Heart left ventricle (tissue), 16 donors: Measurements from ENCODE around the gene NEK9. TPM values are rescaled to one million over a fixed set of nuclear protein-coding genes. Genes with fewer than 3 reads are reported as not detected.

Source experiments
- ATAC-seq, 4 donors: fragments of 200-7000 bp; cut with Tn5 transposase; one replicate each; pipeline ENCODE4 v1.9.1; 2020 to 2022; ENCODE audit warnings: moderate library complexity in 4 of 4, mild to moderate bottlenecking in 3 of 4, moderate number of reproducible peaks in 1 of 4
- DNase-seq, 5 donors: peaks; one replicate each; pipeline ENCODE4 v3.0.0-alpha.2; 2020
- H3K27ac ChIP-seq, 12 donors: fragments of 200-600 bp; sonication (generic) in 4 of 12; one replicate each; pipeline versions ENCODE4 v1.5.0 to v1.8.0; 2016 to 2022; ENCODE audit warnings: mild to moderate bottlenecking in 2 of 12
- H3K27me3 ChIP-seq, 9 donors: fragments of 200-600 bp; sonication (generic) in 2 of 9; one replicate each; pipeline versions ENCODE4 v1.5.1 to v1.8.0; 2016 to 2022; ENCODE audit warnings: mild to moderate bottlenecking in 3 of 9
- H3K36me3 ChIP-seq, 9 donors: fragments of 200-600 bp; sonication (generic) in 2 of 9; one replicate each; pipeline versions ENCODE4 v1.5.0 to v1.8.0; 2018 to 2022; ENCODE audit warnings: mild to moderate bottlenecking in 2 of 9
- H3K4me1 ChIP-seq, 12 donors: fragments of 200-600 bp; sonication (generic) in 4 of 12; one replicate each; pipeline versions ENCODE4 v1.5.0 to v1.8.0; 2016 to 2022; ENCODE audit warnings: mild to moderate bottlenecking in 3 of 12
- H3K4me3 ChIP-seq, 12 donors: fragments of 200-600 bp; sonication (generic) in 4 of 12; one replicate each; pipeline versions ENCODE4 v1.5.0 to v1.8.0; 2017 to 2022; ENCODE audit warnings: mild to moderate bottlenecking in 9 of 12, moderate library complexity in 4 of 12
- H3K9me3 ChIP-seq, 12 donors: fragments of 200-600 bp; sonication (generic) in 4 of 12; one replicate each; pipeline versions ENCODE4 v1.5.0 to v1.8.0; 2016 to 2022; ENCODE audit warnings: mild to moderate bottlenecking in 1 of 12
- CTCF ChIP-seq, 12 donors: fragments of 200-600 bp; sonication (generic) in 4 of 12; IDR thresholded peaks; one replicate each; pipeline versions ENCODE4 v1.5.0 to v1.8.0; 2018 to 2022; ENCODE audit warnings: antibody characterized with exemption in 12 of 12, mild to moderate bottlenecking in 5 of 12
- POLR2A ChIP-seq, 2 donors: fragments of 450-650 bp; IDR thresholded peaks; one replicate each; pipeline ENCODE4 v1.6.1; 2017; ENCODE audit warnings: antibody characterized with exemption in 2 of 2, mild to moderate bottlenecking in 2 of 2, moderate library complexity in 2 of 2
- whole genome bisulfite sequencing, 4 donors: extraction: QIAGEN DNeasy Blood & Tissue Kit in 2 of 4; methylation state at CpG; one replicate each; pipeline versions ENCODE4 v1.1.5 to v1.1.7; 2013 to 2018; 5-methylcytosine and 5-hydroxymethylcytosine counted together
- intact Hi-C, 10 donors: fragments of 100-400 bp; cut with DNase I; formaldehyde crosslinking; loops; one replicate each; pipeline versions ENCODE4 v1.11.1 to v1.14.2; 2022
- polyA plus RNA-seq, 2 donors: library from polyadenylated mRNA; stranded (reverse); fragments of 200-250 nt; gene quantifications; one replicate each; pipeline ENCODE4 v1.2.3, GENCODE V29; 2013
- total RNA-seq, 9 donors: library from RNA; depleted of rRNA in 2 of 9; stranded (reverse); fragments of >200 nt in 2 of 9; fragmentation: NEBNext Ultra II Directional in 3 of 9; extraction: Animal tissue kit (Norgen Biotek cat#: 25700) in 3 of 9; gene quantifications; one replicate each; pipeline versions ENCODE4 v1.1.0 to v1.2.4, GENCODE V29; 2016 to 2023
- donor health status: ischemic (EF 13 %, LVEDD 7.1; RV severe dilation, severe dysfunction).
- donor health status: healthy with polysubstance abuse.
- donor health status: DM: no; HTN: yes; CAD: no.
- donor health status: DM: no; HTN: no; CAD: no.
- donor health status: ischemic (EF 25% LVEDD 6.9; RV normal size, moderate dysfunction).
- donor health status: ischemic (EF 25% LVEDD 5.7; RV mildly dilated, moderate dysfunction).
- donor health status: healthy.
- donor health status: DM: yes; HTN: yes; CAD: no.
- donor health status: ischemic (EF 35%, LVEDD 5.7; RV mildly dilated, moderate dysfunction).
- donor health status: nonischemic (EF 11% LVEDD 7.7; RV severe dilation, severe dysfunction).
- donor health status: DM: yes; HTN: yes; CAD: no.
- donor health status: PGD.
- donor health status: ischemic (EF 29% LVEDD 5.4; RV normal size, mild dysfunction).
- donor health status: nonischemic (EF 23%, LVEDD 6.1; RV moderate dilation, normal function).

NEK9 gene
- total and polyA plus RNA-seq, 11 donors, result 40.1 to 114 (median 94.3) TPM

GRCh38 chr14:75044322-75044721 is 82.5 kb downstream of the NEK9 start:
- Histone ChIP-seq H3K4me3 (no peak overlapping the region), H3K27ac (no peak overlapping the region), H3K36me3 (peaks cover 0 to 36% (median 14%) of the 10 kb centered on the region in 9 donors), H3K4me1 (peaks cover 0 to 38% (median 14%) of the 10 kb centered on the region in 12 donors), H3K9me3 (no peaks in the 10 kb centered on the region), H3K27me3 (no peaks in the 10 kb centered on the region)
- TF ChIP-seq CTCF (IDR thresholded peaks at IDR 0.05) (no peak), POLR2A (IDR thresholded peaks at IDR 0.05) (no peak)
- intact Hi-C loops, result no loop called here
- 23 to 45% (median 34%) methylated on average over 2 of the region's 2 CpGs for WGBS, 4 donors
- ATAC-seq, result no peak
- no peak for DNase-seq

DNA sequence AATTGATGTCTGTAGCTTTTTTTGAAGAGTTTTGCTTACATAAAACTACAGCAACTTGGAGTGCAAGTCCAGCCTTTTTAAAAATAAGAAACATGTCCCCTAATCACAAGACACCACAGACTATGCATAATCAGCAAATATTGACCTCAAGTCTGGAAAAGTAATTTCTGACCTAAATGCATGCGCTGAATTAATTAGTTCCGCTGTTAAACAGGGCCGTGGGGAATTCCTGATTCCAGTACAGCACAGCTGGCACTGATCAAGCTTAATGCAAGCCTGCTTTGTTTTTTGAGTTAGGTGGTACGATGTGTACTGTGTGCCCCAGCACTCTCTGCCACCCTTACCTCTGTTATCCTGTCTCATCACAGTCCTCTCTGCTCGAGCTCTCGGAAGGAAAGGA is 84.8 kb downstream of the NEK9 start:
- Histone ChIP-seq H3K9me3 (no peaks in the 10 kb centered on the region), H3K36me3 (peaks cover 0 to 56% (median 37%) of the 10 kb centered on the region in 9 donors), H3K4me3 (no peak overlapping the region), H3K27me3 (no peaks in the 10 kb centered on the region), H3K4me1 (peaks cover 0 to 27% (median 10%) of the 10 kb centered on the region in 12 donors), H3K27ac (peak overlapping the region in 1 of 12 donors; percentile 3)
- intact Hi-C loops, result no loop called here
- 52 to 64% (median 60%) methylated on average over 6 of the region's 6 CpGs for WGBS, 4 donors
- ATAC-seq (no peak), DNase-seq (no peak)
- TF ChIP-seq POLR2A (IDR thresholded peaks at IDR 0.05) (no peak), CTCF (IDR thresholded peaks at IDR 0.05) (no peak)

DNA sequence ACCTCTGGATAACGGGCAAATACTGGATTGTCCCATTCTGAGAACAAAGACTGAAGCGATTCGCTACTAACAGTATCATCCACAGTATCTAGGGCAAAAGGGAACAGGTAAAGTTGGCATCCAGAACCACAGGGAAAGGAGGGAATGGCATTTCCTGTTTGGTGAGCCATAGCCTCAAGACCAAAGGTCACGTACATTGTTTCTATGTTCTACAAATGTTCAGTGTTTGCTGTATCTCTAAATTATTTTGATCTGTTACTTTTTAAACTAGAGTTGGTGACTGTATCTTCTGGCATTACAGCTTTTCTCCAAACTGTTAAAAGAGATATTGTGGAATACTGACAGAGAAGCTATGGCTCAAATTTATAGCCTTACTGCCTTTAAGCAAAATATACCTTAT is 85.2 kb downstream of the NEK9 start:
- H3K9me3 ChIP-seq, result no peaks in the 10 kb centered on the region
- WGBS, 4 donors, result 94 to 96% (median 94%) methylated on average over 4 of the region's 4 CpGs
- DNase-seq (no peak), ATAC-seq (no peak)
- peaks cover 0 to 27% (median 9%) of the 10 kb centered on the region in 12 donors for H3K4me1 ChIP-seq
- TF ChIP-seq CTCF (IDR thresholded peaks at IDR 0.05), result no peak
- no peak for TF ChIP-seq POLR2A (IDR thresholded peaks at IDR 0.05)
- H3K27ac ChIP-seq, result peak overlapping the region in 1 of 12 donors; percentile 3
- no peak overlapping the region for H3K4me3 ChIP-seq
- intact Hi-C loops, result no loop called here
- H3K36me3 ChIP-seq, result peaks cover 0 to 60% (median 41%) of the 10 kb centered on the region in 9 donors
- no peaks in the 10 kb centered on the region for H3K27me3 ChIP-seq

DNA sequence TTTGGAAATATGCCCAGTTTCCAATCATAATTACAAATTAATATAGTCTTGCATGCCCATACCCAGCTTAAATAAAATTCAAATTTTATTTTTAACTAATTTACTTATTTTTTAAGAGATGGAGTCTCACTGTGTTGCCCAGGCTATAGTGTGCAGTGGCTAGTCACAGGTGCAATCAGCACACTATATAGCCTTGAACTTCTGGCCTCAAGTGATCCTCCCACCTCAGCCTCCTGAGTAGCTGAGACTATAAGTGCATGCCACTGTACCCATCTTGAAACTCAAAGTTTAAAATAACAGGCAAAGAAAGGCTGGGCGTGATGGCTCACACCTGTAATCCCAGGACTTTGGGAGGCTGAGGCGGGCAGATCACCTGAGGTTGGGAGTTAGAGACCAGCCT is 85.9 kb downstream of the NEK9 start:
- no peak for TF ChIP-seq CTCF (IDR thresholded peaks at IDR 0.05)
- no peak for TF ChIP-seq POLR2A (IDR thresholded peaks at IDR 0.05)
- 94 to 98% (median 97%) methylated on average over 2 of the region's 2 CpGs for WGBS, 4 donors
- ATAC-seq, result no peak
- Histone ChIP-seq H3K27me3 (no peaks in the 10 kb centered on the region), H3K36me3 (peaks cover 0 to 67% (median 48%) of the 10 kb centered on the region in 9 donors), H3K27ac (no peak overlapping the region), H3K9me3 (no peaks in the 10 kb centered on the region), H3K4me3 (no peak overlapping the region), H3K4me1 (peaks cover 0 to 21% (median 7%) of the 10 kb centered on the region in 12 donors)
- no peak for DNase-seq
- intact Hi-C loops, result no loop called here
